ENCODE data around the gene BBIP1.

DNA sequence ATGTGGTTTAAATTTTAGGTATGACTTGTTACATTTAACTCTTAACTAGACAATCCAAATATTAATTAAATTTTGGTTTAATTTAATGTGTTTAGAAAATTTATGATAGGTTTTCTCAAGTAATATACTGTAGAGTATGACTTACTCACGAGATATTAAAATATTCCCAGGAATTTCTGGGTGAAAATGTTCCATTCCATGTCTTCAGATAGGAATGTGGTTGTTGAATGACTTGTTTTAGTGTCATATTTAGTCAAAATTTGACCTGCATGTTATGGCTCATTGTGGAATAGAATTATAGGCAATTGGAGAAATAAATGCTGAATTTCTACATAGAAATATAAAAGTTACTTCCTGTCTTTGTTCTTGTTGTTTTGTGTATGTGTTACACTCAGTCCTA is 47.2 kb upstream of the BBIP1 start:
- TF ChIP-seq, protein P1, sequence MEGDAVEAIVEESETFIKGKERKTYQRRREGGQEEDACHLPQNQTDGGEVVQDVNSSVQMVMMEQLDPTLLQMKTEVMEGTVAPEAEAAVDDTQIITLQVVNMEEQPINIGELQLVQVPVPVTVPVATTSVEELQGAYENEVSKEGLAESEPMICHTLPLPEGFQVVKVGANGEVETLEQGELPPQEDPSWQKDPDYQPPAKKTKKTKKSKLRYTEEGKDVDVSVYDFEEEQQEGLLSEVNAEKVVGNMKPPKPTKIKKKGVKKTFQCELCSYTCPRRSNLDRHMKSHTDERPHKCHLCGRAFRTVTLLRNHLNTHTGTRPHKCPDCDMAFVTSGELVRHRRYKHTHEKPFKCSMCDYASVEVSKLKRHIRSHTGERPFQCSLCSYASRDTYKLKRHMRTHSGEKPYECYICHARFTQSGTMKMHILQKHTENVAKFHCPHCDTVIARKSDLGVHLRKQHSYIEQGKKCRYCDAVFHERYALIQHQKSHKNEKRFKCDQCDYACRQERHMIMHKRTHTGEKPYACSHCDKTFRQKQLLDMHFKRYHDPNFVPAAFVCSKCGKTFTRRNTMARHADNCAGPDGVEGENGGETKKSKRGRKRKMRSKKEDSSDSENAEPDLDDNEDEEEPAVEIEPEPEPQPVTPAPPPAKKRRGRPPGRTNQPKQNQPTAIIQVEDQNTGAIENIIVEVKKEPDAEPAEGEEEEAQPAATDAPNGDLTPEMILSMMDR (IDR thresholded peaks at IDR 0.05), result no peak
- TF ChIP-seq POLR2A (IDR thresholded peaks at IDR 0.05), result no peak
